DMS153 treated with DMSO at 0.1 percent for 48 hours (cell line): ENCODE results near the gene DDX20.
"Not testable (repeated sequence)": the region's sequence is repeated elsewhere in the genome, so short reads cannot be mapped to it uniquely, and the experiment has no call there.

Experiments used
- DNase-seq: peaks from one replicate; lab custom pipeline; 2025; ENCODE audit not compliant: unreplicated experiment; lab: John Stamatoyannopoulos, UW

DDX20 gene

GRCh38 chr1:111733183-111733991 is 22.3 kb upstream of the DDX20 start:
- DNase-seq: no peak

GRCh38 chr1:111733992-111734341 is 21.7 kb upstream of the DDX20 start:
- DNase-seq: no peak

- DNase-seq: no peak
Observed at GRCh38 chr1:111734426-111734825, 21.3 kb upstream of the DDX20 start.

- DNase-seq: no peak
Observed at GRCh38 chr1:111734856-111735255, 20.8 kb upstream of the DDX20 start.

GRCh38 chr1:111735321-111735720 is 20.4 kb upstream of the DDX20 start:
- no peak for DNase-seq

GRCh38 chr1:111735858-111736544 is 19.7 kb upstream of the DDX20 start:
- DNase-seq: no peak

- DNase-seq: no peak
Observed at GRCh38 chr1:111736548-111737215, 19.0 kb upstream of the DDX20 start.

GRCh38 chr1:111737216-111738132 is 18.2 kb upstream of the DDX20 start:
- no peak for DNase-seq

- DNase-seq: no peak
Observed at GRCh38 chr1:111738133-111738435, 17.6 kb upstream of the DDX20 start.

- peak; percentile 36 for DNase-seq
Observed at GRCh38 chr1:111738436-111739193, 17.1 kb upstream of the DDX20 start.

- peak; percentile 75 for DNase-seq
Observed at GRCh38 chr1:111739194-111739924, 16.3 kb upstream of the DDX20 start, which contains the start of gene INKA2. Gene INKA2, minus strand, starts transcription at chr1:111739395. Its CDS starts 153 bp downstream, at chr1:111739242.

- DNase-seq: peak; percentile 44
Observed at GRCh38 chr1:111739925-111740765, 15.6 kb upstream of the DDX20 start.

GRCh38 chr1:111742292-111742691 is 13.4 kb upstream of the DDX20 start:
- DNase-seq: not testable (repeated sequence)

- DNase-seq: no peak
Observed at GRCh38 chr1:111742938-111743549, 12.7 kb upstream of the DDX20 start.

GRCh38 chr1:111743679-111744101 is 12.0 kb upstream of the DDX20 start:
- no peak for DNase-seq

- DNase-seq: no peak
Observed at GRCh38 chr1:111745675-111746613, 9.8 kb upstream of the DDX20 start.

- DNase-seq: no peak
Observed at GRCh38 chr1:111746614-111746999, 9.1 kb upstream of the DDX20 start.
